GM13977 (cell line): ENCODE results near the gene PPP1R14C.
"Not testable (repeated sequence)": the region's sequence is repeated elsewhere in the genome, so short reads cannot be mapped to it uniquely, and the experiment has no call there.

ENCODE experiments used
- DNase-seq: peaks from one replicate; pipeline ENCODE4 v3.0.0; 2012; ENCODE audit warnings: low spot score
- in situ Hi-C: fragments of 300-500 bp; cut with MboI; formaldehyde crosslinking; loops from one replicate; pipeline ENCODE4 v1.12.0; 2022; ENCODE audit warnings: low sequenced_read_pairs, low pct_unique_long_range_greater_than_20kb, mixed read lengths, inconsistent platforms; ENCODE audit not compliant: unreplicated experiment
- TF ChIP-seq, protein P1 (sequence below): IDR thresholded peaks from 2 replicates; pipeline ENCODE4 v1.5.1; 2012; ENCODE audit warnings: mild to moderate bottlenecking, control low read depth; ENCODE audit not compliant: insufficient read depth; ENCODE audit errors: extremely low read depth, missing control alignments

Gene PPP1R14C

DNA sequence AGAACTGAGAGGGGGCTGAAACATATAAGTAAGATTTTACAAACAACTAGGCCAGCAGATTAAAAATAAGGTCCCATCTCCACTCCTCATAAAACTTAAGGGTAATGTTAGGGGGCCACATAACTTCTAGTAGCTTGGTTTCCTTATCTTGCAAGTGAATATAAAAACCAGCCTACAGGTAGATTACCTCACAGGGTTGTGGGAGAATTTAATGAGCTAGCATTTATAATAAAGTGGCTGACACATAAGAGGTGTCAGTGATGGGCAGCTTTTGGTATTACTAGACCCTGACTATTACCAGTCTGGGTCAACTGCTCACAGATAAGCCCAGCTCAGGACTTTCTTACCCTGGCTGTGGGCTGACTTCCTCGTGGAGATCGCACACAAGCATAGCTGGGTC, 9.2 kb upstream of the PPP1R14C start:
- in situ Hi-C loops = no loop called here
- DNase-seq = no peak
- TF ChIP-seq, protein P1, sequence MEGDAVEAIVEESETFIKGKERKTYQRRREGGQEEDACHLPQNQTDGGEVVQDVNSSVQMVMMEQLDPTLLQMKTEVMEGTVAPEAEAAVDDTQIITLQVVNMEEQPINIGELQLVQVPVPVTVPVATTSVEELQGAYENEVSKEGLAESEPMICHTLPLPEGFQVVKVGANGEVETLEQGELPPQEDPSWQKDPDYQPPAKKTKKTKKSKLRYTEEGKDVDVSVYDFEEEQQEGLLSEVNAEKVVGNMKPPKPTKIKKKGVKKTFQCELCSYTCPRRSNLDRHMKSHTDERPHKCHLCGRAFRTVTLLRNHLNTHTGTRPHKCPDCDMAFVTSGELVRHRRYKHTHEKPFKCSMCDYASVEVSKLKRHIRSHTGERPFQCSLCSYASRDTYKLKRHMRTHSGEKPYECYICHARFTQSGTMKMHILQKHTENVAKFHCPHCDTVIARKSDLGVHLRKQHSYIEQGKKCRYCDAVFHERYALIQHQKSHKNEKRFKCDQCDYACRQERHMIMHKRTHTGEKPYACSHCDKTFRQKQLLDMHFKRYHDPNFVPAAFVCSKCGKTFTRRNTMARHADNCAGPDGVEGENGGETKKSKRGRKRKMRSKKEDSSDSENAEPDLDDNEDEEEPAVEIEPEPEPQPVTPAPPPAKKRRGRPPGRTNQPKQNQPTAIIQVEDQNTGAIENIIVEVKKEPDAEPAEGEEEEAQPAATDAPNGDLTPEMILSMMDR = no peak

DNA sequence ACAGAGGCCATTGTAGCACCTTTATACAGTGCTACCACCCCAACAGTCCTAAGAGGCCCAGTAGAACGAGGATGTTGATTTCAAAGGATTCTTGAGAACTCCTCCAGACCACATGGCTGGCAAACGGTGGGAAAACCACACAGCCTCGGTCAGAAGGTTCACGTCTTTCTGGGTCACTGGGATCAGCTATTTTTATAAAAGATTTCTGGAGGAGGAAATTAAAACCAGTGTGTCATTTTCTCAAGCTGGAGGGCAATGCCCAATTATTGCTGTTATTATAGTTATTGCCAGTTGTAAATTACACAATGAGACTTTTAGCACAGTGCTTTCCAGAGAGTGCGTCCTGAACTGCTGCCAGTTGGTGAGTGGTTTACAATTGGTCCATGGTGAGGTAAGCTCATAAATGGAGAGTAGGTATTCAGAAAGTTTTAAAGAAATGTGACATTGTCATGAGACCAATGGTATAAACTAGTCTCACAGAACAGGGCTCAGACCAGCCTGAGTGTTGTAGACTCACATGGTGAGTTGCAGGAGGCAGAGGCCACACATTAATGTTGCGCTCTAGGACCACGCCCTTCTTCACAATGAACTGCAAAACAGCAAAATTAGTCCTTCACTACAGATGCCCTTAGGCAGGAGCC, 8.4 kb upstream of the PPP1R14C start:
- no peak for DNase-seq
- TF ChIP-seq, protein P1 = no peak
- in situ Hi-C loops = no loop called here

DNA sequence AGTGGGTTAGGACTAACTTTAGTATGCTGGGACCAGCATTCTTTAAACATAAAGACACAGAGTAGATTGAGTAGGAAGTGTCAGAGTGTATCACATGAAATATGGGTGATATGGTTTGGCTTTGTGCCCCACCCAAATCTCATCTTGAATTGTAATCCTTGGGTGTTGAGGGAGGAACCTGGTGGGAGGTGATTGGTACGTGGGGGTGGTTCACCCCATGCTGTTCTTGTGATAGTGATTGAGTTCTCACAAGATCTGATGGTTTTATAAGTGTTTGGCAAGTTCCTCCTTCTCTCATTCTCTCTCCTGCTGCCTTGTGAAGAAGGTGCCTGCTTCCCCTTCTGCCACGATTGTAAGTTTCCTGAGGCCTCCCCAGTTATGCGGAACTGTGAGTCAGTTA, 5.1 kb upstream of the PPP1R14C start:
- in situ Hi-C loops, DNase-seq: not testable (repeated sequence)

DNA sequence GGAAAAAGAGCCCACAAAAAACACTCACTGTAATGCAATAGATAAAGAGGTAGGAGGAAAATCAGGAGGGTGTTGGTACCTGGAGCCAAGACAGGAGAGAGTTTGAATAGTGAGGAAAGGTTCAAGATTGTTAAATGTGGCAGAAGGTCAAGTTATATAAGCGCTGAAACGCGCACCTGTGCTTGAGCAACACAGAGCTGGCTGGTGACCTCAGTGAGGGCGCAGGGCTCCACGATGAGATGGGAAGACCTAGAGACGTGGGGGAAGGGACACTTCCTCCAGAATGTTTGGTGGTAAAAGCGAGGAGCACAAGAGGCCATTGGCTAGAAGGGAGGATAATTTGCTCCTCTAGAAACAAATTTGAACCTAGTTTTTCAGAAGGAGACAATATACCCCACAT, 4.2 kb upstream of the PPP1R14C start:
- no peak for DNase-seq
- TF ChIP-seq, protein P1 = no peak
- in situ Hi-C loops = no loop called here

DNA sequence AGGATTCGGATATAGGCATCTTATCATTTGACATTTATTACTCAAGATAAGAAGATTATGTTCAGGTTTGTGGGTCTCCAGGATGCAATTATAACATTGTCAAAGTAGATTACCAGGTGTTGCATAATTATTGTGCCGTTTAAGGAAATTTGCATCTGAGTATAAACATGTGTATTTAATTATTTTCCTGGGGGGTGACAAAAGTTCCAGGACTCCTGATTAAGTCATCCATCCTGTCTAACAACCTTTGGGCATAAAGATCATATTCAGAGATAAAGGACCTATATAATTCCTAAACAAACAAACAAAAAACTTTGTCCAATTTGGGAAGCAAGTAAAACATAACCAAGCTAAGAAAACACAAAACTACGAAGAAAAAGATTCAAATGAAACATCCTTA, 3.3 kb upstream of the PPP1R14C start:
- in situ Hi-C loops = no loop called here
- TF ChIP-seq, protein P1 = no peak
- DNase-seq = no peak

DNA sequence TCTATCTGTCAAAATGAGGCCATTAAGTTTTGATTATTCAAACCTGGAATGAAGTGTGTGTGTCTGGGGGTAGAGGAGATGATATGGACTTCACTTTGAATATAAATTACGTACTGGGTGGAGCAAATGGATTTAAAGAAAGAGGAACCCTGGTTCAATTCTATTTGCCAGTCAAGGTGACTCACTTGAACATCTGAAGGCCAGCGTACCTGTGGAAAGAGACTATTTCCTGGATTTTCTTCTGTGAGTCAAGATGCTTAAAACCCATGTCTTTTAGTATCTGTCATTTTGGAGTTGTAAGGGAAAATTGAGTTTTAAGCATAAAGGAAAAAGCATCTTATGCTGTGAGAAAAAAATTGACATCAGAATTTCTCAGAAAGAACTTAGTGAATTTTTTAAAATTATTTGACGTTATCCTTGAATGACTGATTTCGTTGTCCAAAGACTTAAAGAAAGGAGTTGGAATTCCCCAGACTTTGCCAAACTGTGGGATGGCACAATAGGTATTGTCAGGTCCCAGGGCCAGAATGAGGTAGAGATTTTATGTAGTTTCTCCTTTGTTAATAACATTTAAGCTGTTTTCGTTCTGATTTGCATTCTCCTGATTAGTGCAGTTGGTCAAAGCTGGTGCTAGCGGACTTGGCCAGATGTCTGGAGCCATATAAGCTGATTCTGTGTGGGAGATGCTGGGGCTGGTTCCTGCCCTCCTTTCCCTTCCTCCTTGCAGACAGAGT, 2.4 kb upstream of the PPP1R14C start:
- DNase-seq = no peak
- TF ChIP-seq, protein P1 = no peak
- in situ Hi-C loops = no loop called here

DNA sequence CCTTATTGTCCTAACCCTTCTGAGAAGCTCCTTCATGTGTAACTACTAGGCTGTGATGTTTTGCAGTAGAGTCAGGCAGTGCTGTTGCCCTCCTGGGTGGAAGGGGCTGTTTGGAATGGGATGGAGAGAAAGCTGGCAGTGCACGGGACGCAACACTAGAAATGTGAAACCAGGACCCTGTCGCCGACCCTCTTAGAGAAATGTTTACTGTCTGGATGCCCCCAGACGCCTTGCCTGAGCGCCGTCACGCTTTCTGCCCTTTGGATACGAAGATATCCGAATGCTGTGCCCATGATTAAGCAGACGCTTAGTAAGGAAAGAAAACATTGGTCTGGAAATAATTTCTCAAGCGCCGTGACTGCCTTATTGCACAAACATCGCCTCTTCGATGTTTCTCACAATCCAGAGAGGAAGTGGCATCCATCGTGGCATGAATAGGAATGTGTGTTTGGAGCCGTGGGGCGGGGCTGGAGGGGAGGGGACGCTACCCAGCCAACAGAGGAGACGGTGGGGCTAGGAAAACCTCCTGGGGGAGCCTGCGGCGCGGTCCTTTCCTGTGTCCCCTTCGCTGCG, 661 bp upstream of the PPP1R14C start:
- in situ Hi-C loops = no loop called here
- TF ChIP-seq, protein P1 = no peak
- DNase-seq = no peak
